ENCODE results near the gene NPEPL1. TPM values are rescaled to one million over a fixed set of nuclear protein-coding genes. Genes with fewer than 3 reads are reported as not detected.
"Not testable (repeated sequence)": the region's sequence is repeated elsewhere in the genome, so short reads cannot be mapped to it uniquely, and the experiment has no call there.

Gene NPEPL1
- total RNA-seq, 6 donors from 2014 or later, result 19.4 to 198 (median 50.9) TPM

GRCh38 chr20:58749098-58749769, 56.6 kb downstream of the NPEPL1 start:
- DNase-seq, result peak in 1 of 2 donors; percentile 29
- Histone ChIP-seq H3K27me3 (no peaks in the 10 kb centered on the region), H3K36me3 (no peaks in the 10 kb centered on the region), H3K4me1 (no peaks in the 10 kb centered on the region), H3K4me3 (no peak overlapping the region), H3K27ac (no peak overlapping the region), H3K9me3 (no peaks in the 10 kb centered on the region)
- WGBS, 2 donors, result 90 to 92% methylated on average over 11 of the region's 11 CpGs
- TF ChIP-seq CTCF (IDR thresholded peaks at IDR 0.05) (no peak), POLR2AphosphoS5 (IDR thresholded peaks at IDR 0.05) (no peak), POLR2A (IDR thresholded peaks at IDR 0.05) (no peak), EP300 (IDR thresholded peaks at IDR 0.05) (no peak)
- no peak for ATAC-seq (ENCODE audit: low FRiP score in 2 of 2)

- WGBS, 2 donors, result 91 to 95% methylated on average over 4 to 5 of the region's 5 CpGs
- Histone ChIP-seq H3K4me1 (no peaks in the 10 kb centered on the region), H3K9me3 (no peaks in the 10 kb centered on the region), H3K36me3 (no peaks in the 10 kb centered on the region), H3K27me3 (no peaks in the 10 kb centered on the region), H3K4me3 (no peak overlapping the region), H3K27ac (no peak overlapping the region)
- DNase-seq, result no peak
- ATAC-seq (ENCODE audit: low FRiP score in 2 of 2), result no peak
- TF ChIP-seq CTCF (IDR thresholded peaks at IDR 0.05) (no peak), POLR2A (IDR thresholded peaks at IDR 0.05) (no peak), POLR2AphosphoS5 (IDR thresholded peaks at IDR 0.05) (no peak), EP300 (IDR thresholded peaks at IDR 0.05) (no peak)
Observed at GRCh38 chr20:58749979-58750378, 57.4 kb downstream of the NPEPL1 start.

GRCh38 chr20:58750706-58751105, 58.1 kb downstream of the NPEPL1 start:
- 80 to 100% methylated on average over 1 to 2 of the region's 2 CpGs for WGBS, 2 donors
- not testable (repeated sequence) for H3K4me3 ChIP-seq; ATAC-seq (ENCODE audit: low FRiP score in 2 of 2); H3K27ac ChIP-seq; DNase-seq; H3K36me3 ChIP-seq; H3K4me1 ChIP-seq; H3K27me3 ChIP-seq; H3K9me3 ChIP-seq

GRCh38 chr20:58751979-58752378, 59.4 kb downstream of the NPEPL1 start:
- H3K4me3 ChIP-seq, result no peak overlapping the region
- DNase-seq, result no peak
- WGBS, 2 donors, result 88 to 93% methylated on average over 10 of the region's 10 CpGs
- no peak overlapping the region for H3K27ac ChIP-seq
- ATAC-seq (ENCODE audit: low FRiP score in 2 of 2), result no peak
- no peaks in the 10 kb centered on the region for H3K27me3 ChIP-seq
- H3K9me3 ChIP-seq, result no peaks in the 10 kb centered on the region
- TF ChIP-seq EP300 (IDR thresholded peaks at IDR 0.05), result no peak
- TF ChIP-seq POLR2A (IDR thresholded peaks at IDR 0.05), result no peak
- TF ChIP-seq CTCF (IDR thresholded peaks at IDR 0.05), result no peak
- no peak for TF ChIP-seq POLR2AphosphoS5 (IDR thresholded peaks at IDR 0.05)
- no peaks in the 10 kb centered on the region for H3K36me3 ChIP-seq
- H3K4me1 ChIP-seq, result no peaks in the 10 kb centered on the region

- no peak for ATAC-seq (ENCODE audit: low FRiP score in 2 of 2)
- DNase-seq, result no peak
- H3K9me3 ChIP-seq, result no peaks in the 10 kb centered on the region
- WGBS, 2 donors, result 92 to 97% methylated on average over 5 to 6 of the region's 6 CpGs
- no peaks in the 10 kb centered on the region for H3K36me3 ChIP-seq
- no peak overlapping the region for H3K27ac ChIP-seq
- H3K4me1 ChIP-seq, result no peaks in the 10 kb centered on the region
- TF ChIP-seq POLR2A (IDR thresholded peaks at IDR 0.05) (no peak), CTCF (IDR thresholded peaks at IDR 0.05) (no peak), EP300 (IDR thresholded peaks at IDR 0.05) (no peak), POLR2AphosphoS5 (IDR thresholded peaks at IDR 0.05) (no peak)
- H3K4me3 ChIP-seq, result no peak overlapping the region
- H3K27me3 ChIP-seq, result no peaks in the 10 kb centered on the region
Observed at GRCh38 chr20:58752565-58752964, 60.0 kb downstream of the NPEPL1 start.
